Heart left ventricle (tissue), 13 donors: ENCODE data around the gene RPGR.

Source experiments
- CTCF ChIP-seq, 12 donors: fragments of 200-600 bp; sonication (generic) in 4 of 12; IDR thresholded peaks; one replicate each; pipeline versions ENCODE4 v1.5.0 to v1.8.0; 2018 to 2022; ENCODE audit warnings: antibody characterized with exemption in 12 of 12, mild to moderate bottlenecking in 5 of 12
- POLR2A ChIP-seq, 2 donors: fragments of 450-650 bp; IDR thresholded peaks; one replicate each; pipeline ENCODE4 v1.6.1; 2017; ENCODE audit warnings: antibody characterized with exemption in 2 of 2, mild to moderate bottlenecking in 2 of 2, moderate library complexity in 2 of 2
- donor health status: ischemic (EF 13 %, LVEDD 7.1; RV severe dilation, severe dysfunction).
- donor health status: DM: no; HTN: yes; CAD: no.
- donor health status: DM: no; HTN: no; CAD: no.
- donor health status: ischemic (EF 25% LVEDD 6.9; RV normal size, moderate dysfunction).
- donor health status: ischemic (EF 25% LVEDD 5.7; RV mildly dilated, moderate dysfunction).
- donor health status: ischemic (EF 35%, LVEDD 5.7; RV mildly dilated, moderate dysfunction).
- donor health status: nonischemic (EF 11% LVEDD 7.7; RV severe dilation, severe dysfunction).
- donor health status: DM: yes; HTN: yes; CAD: no.
- donor health status: PGD.
- donor health status: ischemic (EF 29% LVEDD 5.4; RV normal size, mild dysfunction).
- donor health status: nonischemic (EF 23%, LVEDD 6.1; RV moderate dilation, normal function).

- TF ChIP-seq CTCF (IDR thresholded peaks at IDR 0.05) (no peak), POLR2A (IDR thresholded peaks at IDR 0.05) (no peak)
Measured at GRCh38 chrX:38346150-38346549, 18.8 kb upstream of the RPGR start.
